ENCODE measurements around the gene ZNF366. TPM values are rescaled to one million over a fixed set of nuclear protein-coding genes. Genes with fewer than 3 reads are reported as not detected.

ZNF366 gene
- total RNA-seq, 4 donors from 2014 or later = 0.70 to 2.5 (median 1.3) TPM

- no peaks in the 10 kb centered on the region for H3K9me3 ChIP-seq
- no peaks in the 10 kb centered on the region for H3K36me3 ChIP-seq
- peaks cover 4 to 19% (median 8%) of the 10 kb centered on the region in 4 donors for H3K4me1 ChIP-seq
- TF ChIP-seq CTCF (IDR thresholded peaks at IDR 0.05) = no peak
- no peak for TF ChIP-seq POLR2A (IDR thresholded peaks at IDR 0.05)
- H3K27me3 ChIP-seq = no peaks in the 10 kb centered on the region
- DNase-seq = no peak
- H3K27ac ChIP-seq = no peak overlapping the region
- no peak overlapping the region for H3K4me3 ChIP-seq
Observed at GRCh38 chr5:72448368-72448767, 58.8 kb downstream of the ZNF366 start.

DNA sequence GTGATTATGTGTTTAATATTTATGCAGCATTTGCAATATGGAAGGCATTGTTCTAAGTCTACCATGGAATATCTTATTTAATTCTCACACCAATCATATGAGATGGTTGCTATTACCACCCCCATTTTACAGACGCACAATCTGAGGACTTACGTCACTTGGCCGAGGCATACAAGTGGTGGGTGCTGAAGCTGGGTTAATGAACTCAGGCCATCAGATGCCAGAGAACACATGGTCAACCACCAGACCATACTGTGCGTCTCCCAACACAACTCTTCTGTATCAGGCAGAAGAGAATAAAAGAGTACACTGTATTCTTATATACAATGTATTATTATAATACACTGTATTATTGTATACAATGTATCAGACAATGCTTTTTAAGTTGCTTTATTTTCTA lies 59.5 kb downstream of the ZNF366 start:
- H3K27ac ChIP-seq = no peak overlapping the region
- H3K4me3 ChIP-seq = no peak overlapping the region
- H3K36me3 ChIP-seq = no peaks in the 10 kb centered on the region
- H3K27me3 ChIP-seq = no peaks in the 10 kb centered on the region
- DNase-seq = no peak
- H3K4me1 ChIP-seq = peaks cover 4 to 13% (median 5%) of the 10 kb centered on the region in 4 donors
- H3K9me3 ChIP-seq = no peaks in the 10 kb centered on the region
- no peak for TF ChIP-seq CTCF (IDR thresholded peaks at IDR 0.05)
- no peak for TF ChIP-seq POLR2A (IDR thresholded peaks at IDR 0.05)

DNA sequence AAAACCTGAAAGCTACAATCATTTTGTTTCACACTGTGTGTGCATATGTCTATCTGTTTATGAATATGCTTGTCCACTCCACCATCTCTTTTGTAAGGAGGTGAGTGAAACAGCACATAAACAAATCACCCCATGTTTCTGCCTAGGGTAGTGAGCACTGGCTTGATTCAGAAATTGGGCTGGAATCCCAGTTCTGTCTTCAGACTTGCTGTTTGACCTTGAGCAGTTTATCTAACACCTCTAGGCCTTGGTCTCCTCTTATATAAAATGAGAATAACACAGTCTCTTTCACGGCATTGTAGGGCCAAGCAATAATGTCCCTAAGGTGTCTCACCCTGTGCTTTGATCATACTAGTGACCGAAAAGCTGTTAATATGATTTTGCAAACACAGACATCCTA lies 61.2 kb downstream of the ZNF366 start:
- TF ChIP-seq CTCF (IDR thresholded peaks at IDR 0.05) (no peak), POLR2A (IDR thresholded peaks at IDR 0.05) (no peak)
- Histone ChIP-seq H3K36me3 (no peaks in the 10 kb centered on the region), H3K27ac (no peak overlapping the region), H3K27me3 (no peaks in the 10 kb centered on the region), H3K9me3 (no peaks in the 10 kb centered on the region), H3K4me1 (no peaks in the 10 kb centered on the region), H3K4me3 (no peak overlapping the region)
- DNase-seq = no peak

GRCh38 chr5:72443883-72444282 lies 63.3 kb downstream of the ZNF366 start:
- no peaks in the 10 kb centered on the region for H3K36me3 ChIP-seq
- H3K27ac ChIP-seq = no peak overlapping the region
- no peak for DNase-seq
- H3K4me1 ChIP-seq = no peaks in the 10 kb centered on the region
- no peaks in the 10 kb centered on the region for H3K27me3 ChIP-seq
- H3K4me3 ChIP-seq = no peak overlapping the region
- TF ChIP-seq CTCF (IDR thresholded peaks at IDR 0.05) (no peak), POLR2A (IDR thresholded peaks at IDR 0.05) (no peak)
- H3K9me3 ChIP-seq = no peaks in the 10 kb centered on the region

- H3K36me3 ChIP-seq = no peaks in the 10 kb centered on the region
- TF ChIP-seq CTCF (IDR thresholded peaks at IDR 0.05) (no peak), POLR2A (IDR thresholded peaks at IDR 0.05) (no peak)
Observed at GRCh38 chr5:72441862-72442540, 65.2 kb downstream of the ZNF366 start.

More at GRCh38 chr5:72441862-72442540, 65.2 kb downstream of the ZNF366 start:
- Histone ChIP-seq H3K27me3 (no peaks in the 10 kb centered on the region), H3K9me3 (no peaks in the 10 kb centered on the region), H3K4me3 (no peak overlapping the region), H3K4me1 (no peaks in the 10 kb centered on the region), H3K27ac (no peak overlapping the region)
- no peak for DNase-seq
